Fibroblast of skin of right biceps (primary cell): ENCODE data around the gene CD163L1.
"Not testable (repeated sequence)": the region's sequence is repeated elsewhere in the genome, so short reads cannot be mapped to it uniquely, and the experiment has no call there.

Experiments used
- DNase-seq: peaks from one replicate; pipeline ENCODE4 v3.0.0-alpha.2; 2013

The CD163L1 gene

DNA sequence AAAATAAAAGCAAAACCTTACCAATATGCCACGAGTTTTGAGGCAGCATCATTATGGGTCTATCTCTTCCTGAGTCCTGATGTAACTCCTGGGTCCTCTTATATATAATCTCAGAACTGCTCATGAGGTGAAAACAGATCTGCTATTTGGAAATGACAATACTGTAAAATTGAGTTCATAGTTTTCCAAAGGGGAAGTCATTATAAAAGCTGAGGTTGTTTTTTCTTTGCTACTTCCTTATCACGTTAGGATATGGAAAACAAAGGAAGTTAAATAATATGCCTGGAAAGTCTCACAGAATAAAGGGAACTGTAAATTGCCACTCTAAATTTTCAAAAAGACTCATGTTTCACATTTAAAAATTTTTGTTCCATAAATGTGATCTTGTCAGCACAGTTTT is at the start of gene CD163L1:
Gene CD163L1, minus strand, starts transcription at position 78 of the 400 bp plus-strand sequence. Its CDS starts 26 bp downstream, at position 52.
- DNase-seq, result no peak

GRCh38 chr12:7493006-7493405 is 49.1 kb upstream of the CD163L1 start:
- DNase-seq, result no peak

DNA sequence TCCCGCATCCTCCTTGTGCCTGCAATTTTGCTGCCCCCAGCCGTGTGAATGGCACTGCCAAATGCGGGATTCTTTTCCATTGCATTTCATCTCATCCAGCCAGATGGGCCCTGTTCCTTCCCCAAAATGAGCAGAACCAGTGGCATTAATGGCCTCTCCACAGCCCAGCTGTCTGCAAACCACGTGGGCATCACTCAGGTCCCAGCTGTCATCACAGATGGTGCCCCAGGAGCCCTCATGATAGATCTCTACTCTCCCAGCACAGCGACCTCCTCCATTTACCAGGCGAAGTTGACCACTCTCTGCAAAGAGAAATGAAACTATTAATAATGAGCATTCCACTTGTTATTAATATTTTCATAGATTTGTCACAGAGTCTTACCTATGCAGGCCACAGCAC is 42.6 kb upstream of the CD163L1 start:
- no peak for DNase-seq

DNA sequence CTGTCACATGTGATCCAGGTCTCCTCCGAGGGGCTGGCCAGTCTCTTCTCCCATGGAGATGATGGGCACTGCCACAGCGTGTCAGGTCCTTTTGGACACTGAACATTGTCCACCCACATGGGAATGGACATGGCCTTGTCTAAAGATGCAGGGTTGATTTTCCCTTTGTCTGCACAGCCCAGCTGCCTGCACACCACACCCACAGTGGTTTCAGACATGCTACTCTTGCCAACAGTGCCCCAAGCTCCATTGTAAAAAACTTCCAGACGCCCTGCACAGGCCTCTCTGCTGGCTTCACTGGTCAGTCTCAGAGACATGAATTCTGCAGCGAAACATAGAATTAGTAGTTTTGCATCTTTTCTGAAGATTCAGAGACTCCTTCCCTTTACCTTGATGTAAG is 41.1 kb upstream of the CD163L1 start:
- no peak for DNase-seq

DNA sequence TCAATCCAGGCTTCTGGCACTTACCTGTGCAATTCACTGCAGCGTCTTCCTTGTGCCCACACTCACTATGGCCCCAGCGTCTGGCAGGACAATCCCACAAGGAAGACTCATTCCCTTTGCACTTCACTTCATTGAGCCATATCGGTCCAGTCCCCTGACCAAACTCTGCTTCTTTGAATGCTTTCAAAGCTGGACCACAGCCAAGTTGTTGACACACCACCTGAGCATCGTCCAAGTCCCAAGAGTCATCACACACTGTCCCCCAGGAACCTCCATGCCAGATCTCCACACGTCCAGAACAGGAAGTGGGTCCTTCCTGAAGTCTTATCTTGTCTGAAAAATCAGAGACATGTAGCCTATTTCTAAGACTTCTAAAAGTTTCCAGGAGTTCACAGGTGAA is 39.4 kb upstream of the CD163L1 start:
- peak; percentile 12 for DNase-seq

DNA sequence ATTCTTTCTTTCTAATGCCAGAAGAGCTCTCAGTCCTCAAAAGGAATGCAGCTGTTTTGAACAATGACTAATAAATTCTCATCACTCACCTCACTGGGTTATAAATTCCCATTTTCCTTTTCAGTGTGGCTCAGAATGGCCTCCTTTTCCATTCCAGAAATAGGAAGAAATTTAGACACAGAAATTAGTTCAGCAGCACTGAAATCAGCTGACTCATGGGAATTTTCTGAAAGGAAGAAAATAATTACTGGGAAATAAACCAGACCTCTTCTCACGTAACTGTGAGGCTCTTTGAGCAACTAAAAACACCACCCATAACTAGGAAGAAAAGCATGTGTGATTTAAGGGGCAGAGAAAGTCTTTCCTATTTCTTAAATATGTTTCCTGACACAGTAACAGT is 35.8 kb upstream of the CD163L1 start:
- DNase-seq, result peak; percentile 50

DNA sequence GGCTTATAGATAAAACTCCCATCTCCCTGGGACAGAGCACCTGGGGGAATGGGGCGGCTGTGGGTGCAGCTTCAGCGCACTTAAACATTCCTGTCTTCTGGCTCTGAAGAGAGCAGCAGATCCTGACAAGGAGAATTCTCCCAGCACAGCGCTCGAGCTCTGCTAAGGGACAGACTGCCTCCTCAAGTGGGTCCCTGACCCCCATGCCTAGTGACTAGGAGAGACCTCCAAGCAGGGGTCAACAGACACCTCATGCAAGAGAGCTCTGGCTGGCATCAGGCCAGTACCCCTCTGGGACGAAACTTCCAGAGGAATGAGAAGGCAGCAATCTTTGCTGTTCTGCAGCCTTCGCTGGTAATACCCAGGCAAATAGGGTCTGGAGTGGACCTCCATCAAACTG is 28.1 kb upstream of the CD163L1 start:
- DNase-seq, result no peak

DNA sequence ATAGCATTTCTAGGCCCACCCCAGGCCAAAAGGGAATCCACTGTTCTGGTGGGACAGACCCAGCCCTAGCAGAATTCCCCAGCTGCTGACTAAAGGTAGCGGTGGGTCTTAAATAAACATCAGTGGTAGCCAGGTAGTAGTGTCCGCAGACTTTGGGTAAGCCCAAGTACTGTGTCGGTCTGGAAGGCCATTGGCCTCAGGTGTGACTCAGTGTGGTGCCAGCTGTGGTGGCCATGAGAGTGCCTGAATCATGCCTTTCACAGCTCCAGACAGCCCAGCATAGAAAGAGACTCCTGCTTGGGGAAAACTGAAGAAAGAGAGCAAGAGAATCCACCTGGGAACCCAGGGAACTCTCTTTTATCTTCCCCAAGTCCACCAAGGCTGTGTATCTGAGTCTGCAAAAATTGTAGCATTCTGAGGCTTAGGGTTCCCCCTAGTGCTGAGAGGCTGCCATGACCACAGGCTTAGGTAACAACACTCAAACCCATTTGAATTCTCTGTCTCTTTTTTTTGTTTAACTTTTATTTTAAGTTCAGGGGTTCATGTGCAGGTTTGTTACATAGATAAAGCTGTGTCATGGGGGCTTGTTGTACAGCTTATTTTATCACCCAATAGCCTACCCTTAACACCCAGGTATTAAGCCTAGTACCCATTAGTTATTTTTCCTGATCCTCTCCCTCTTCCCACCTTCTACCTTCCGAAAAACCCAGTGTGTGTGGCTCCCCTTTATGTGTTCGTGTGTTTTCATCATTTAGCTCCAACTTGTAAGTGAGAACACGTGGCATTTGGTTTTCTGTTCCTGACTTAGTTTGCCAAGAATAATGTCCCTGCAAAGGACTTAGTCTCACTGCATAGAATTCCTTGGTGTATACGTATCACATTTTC is 16.7 kb upstream of the CD163L1 start:
- peak; percentile 35 for DNase-seq

GRCh38 chr12:7459973-7460372 is 16.0 kb upstream of the CD163L1 start:
- DNase-seq, result no peak

GRCh38 chr12:7451756-7452155 is 7.8 kb upstream of the CD163L1 start:
- DNase-seq, result no peak

- DNase-seq, result no peak
Observed at GRCh38 chr12:7450667-7451066, 6.7 kb upstream of the CD163L1 start.

DNA sequence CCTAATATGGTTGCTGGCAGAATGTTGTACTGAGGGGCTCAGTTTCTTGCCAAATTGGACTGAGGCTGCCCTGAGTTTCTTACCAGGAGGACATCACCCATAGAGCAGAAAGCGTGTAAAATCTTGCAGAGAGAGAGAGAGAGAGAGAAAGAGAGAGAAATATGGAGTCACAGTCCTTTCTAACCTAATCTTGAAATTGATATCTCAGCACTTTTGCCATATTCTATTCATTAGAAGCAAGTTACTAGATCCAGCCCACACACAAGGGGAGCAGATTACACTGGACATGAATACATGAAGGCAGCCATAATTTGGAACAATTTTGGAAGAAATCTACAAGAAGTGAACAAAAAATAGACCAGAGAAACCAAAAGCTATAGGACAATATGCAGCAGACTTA is 4.1 kb upstream of the CD163L1 start:
- DNase-seq, result no peak

DNA sequence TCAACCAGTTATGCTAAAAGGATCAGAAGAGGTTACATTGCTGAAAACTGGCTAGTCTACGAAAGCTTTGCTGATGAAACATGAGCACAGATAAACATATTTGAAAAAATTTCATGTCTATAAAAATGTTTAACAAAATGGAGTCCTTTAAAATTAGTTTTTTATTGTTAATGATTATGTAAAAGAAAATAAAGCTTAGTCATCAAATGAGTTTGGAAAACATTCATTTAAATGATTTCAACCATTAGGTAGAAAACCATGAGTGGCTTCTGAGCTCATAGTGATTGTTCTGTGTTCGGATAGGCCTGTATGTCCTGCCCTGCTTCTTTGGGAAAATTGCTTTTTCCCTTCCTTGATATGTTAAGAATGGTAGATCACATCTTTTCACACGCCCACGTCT is 584 bp upstream of the CD163L1 start:
- no peak for DNase-seq

GRCh38 chr12:7441216-7441615 is 2.7 kb downstream of the CD163L1 start:
- peak; percentile 16 for DNase-seq

DNA sequence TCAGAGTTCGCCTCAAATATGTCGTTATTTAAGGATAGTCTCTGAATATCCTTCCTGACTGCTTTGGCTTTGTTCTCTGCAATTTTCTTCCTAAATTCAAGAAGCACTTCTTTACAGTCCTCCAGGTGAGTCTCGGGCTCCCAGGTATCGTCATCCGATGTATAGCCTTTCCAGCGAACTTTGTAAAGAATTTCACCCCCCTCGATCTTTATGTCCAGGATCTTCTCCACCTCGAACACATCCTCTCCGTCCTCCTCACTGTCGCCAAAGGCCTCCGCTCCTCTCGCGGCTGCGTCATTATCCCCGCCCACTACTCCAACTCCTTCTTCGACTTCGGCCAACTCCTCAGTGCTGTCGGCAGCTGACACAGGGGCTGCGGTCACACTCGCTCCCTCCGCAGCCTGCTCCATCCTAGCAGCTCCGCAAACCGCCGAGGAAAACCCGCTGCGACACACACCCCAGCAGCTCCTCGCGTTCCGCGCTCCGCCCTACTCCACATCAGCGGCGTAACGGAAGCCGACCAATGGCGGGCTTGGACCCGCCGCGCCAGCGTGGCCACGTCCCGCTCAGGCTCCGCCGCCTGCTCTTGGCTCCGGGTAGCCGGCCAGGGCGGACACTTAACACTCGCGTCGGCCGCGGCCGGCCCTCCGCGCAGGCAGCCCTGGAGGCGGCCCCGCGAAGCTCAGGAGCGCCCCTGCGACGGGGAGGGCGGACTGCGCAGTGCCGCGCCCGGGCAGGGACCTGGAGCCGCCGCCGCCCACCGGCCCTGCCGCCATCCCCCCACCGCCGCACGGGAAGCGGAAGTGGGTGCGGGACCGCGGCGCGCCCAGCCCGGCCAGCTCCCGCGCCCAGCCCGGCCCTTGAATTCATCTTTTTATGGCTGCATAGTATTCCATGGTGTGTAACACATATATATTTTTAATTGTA is 4.1 kb downstream of the CD163L1 start:
- DNase-seq, result peak; percentile 75

DNA sequence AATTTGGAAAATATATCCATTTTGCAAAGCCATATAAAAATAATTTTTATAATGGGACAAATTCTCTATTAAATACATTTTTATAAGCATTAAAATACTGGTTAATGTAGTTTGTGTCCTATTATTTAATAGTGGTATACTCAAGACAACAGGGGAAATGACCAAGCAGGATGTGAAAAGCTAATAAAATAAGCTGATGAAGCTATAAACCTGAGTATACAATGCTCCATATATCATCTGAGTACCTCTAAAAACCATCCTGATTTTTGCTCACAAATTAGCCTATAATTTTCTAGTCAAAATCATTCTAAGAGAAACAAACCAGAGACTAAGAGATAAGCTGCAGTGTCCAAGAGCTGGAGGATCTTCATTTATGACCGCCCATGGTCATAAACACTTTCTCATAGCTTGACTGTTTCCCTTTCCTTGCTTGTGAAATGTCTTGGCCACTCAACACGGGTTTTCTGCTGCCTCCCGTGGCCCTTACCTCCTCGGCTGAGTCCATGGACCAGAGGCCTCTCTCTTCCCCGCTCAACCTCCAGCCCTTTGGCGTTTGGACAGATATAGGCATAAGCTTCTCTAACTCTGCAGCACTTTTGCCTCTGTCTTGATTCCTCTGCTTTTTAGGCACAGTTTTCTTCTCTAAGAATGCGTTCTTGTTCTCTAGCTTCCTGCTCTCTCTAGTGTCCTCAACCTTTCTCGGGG is 5.5 kb downstream of the CD163L1 start:
- DNase-seq, result not testable (repeated sequence)

DNA sequence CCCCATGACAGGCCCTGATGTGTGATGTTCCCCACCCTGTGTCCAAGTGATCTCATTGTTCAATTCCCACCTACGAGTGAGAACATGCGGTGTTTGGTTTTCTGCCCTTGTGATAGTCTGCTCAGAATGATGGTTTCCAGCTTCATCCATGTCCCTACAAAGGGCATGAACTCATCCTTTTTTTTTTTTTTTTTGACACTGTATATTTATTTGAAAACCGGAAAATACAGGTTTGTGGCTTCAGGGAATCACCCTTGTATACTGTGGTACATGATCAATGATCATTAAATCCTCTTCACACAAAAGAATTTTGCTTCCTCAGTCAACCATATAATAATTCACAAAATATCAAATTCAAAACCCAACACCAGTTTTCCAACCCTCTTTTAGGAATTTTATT is 6.5 kb downstream of the CD163L1 start:
- DNase-seq, result not testable (repeated sequence)

- no peak for DNase-seq
Observed at GRCh38 chr12:7434670-7435069, 9.3 kb downstream of the CD163L1 start.

DNA sequence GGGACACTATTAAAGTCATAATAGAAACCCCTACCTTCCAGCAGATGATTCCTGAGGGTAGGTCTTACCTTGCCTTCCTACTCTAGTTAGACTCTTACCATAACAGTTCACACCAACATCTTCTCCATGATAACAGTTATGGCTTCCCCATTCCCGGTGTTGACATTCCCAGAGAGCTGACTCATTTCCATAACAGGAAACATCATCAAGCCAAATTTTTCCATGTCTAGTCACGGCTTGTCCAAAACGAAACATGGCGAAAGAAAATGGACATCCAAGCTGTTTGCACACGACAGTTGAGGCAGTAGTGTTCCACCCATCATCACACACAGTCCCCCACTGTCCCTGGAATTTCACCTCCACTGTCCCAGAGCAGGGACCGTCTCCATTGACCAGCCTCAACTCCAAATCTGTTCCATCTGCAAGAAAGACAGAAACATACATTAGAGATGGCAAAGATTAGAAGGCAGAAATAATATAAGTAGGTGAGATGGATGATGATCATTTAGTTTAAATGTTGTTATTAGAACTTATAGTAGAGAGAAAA is 10.6 kb downstream of the CD163L1 start:
- DNase-seq, result peak; percentile 86

DNA sequence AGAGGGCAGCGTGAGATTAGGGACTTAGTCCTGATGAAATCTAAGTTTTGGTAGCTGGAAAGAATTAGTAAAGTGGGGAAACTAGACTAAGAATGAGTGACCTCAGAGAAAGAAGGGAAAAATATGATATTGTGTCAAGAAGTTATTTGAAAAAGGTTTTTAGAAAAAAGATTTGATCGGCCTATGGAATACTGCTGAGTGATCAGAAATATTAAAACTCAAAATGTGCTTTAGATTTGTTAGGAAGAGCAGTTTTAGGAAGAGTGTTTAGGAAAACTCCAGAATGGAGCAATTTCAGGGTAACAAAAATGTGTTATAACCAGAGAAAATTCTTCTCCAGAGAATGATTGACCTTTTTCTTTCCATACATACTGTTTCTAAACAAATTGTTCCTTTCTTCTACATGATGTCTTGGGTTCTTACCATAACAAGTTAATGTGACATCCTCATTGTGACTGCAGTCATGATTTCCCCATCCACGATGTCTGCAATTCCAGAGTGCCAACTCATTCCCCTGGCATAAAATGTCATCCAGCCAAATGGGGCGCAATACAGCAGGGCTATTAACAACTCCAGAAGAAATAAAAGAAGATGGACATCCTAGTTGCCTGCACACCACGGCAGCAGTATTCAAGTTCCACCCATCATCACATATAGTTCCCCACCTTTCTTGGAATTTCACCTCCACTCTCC is 11.8 kb downstream of the CD163L1 start:
- peak; percentile 23 for DNase-seq

DNA sequence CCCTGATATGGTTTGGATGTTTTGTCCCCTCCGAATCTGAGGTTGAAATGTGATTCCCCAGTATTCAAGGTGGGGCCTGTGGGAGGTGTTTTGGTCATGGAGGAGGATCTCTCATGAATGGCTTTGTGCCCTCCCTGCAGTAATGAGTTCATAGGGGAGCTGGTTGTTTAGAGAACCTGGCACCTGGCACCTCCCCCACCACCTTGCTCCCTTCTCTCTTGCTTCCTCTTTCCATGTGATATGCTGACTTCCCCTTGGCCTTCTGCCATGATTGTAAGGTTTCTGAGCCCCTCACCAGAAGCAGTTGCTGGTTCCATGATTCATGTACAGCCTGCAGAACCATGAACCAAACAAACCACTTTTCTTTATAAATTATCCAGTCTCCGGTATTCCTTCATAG is 32.6 kb downstream of the CD163L1 start:
- no peak for DNase-seq

- no peak for DNase-seq
Observed at GRCh38 chr12:7404275-7404674, 39.7 kb downstream of the CD163L1 start.
